HL-60 (cell line): ENCODE measurements around the gene CDH6.

Experiments
- CTCF ChIP-seq: IDR thresholded peaks from one replicate; pipeline ENCODE4 v1.5.1; 2011; ENCODE audit warnings: low read length, control low read depth, inconsistent platforms; ENCODE audit not compliant: insufficient read depth
- REST ChIP-seq: IDR thresholded peaks from 2 replicates; pipeline ENCODE4 v1.6.1; 2012; ENCODE audit warnings: low read depth; ENCODE audit not compliant: insufficient replicate concordance

GRCh38 chr5:31361234-31361633, 167.7 kb downstream of the CDH6 start:
- TF ChIP-seq CTCF = no peak
- no peak for TF ChIP-seq REST
